HUES48 (cell line): Measurements from ENCODE around the gene TMEM41A.

Experiments used
- H3K27ac ChIP-seq: one replicate; pipeline ENCODE4 v1.7.0; 2013; ENCODE audit warnings: low read depth, low read length, inconsistent platforms
- H3K27me3 ChIP-seq: 2 replicates; pipeline ENCODE4 v1.6.1; 2013; ENCODE audit warnings: mild to moderate bottlenecking, low read length; ENCODE audit not compliant: control insufficient read depth, insufficient read depth
- H3K36me3 ChIP-seq: 2 replicates; pipeline ENCODE4 v1.6.1; 2013; ENCODE audit warnings: low read length; ENCODE audit not compliant: control insufficient read depth, insufficient read depth
- H3K4me1 ChIP-seq: 2 replicates; pipeline ENCODE4 v1.6.1; 2013; ENCODE audit warnings: mild to moderate bottlenecking, low read length; ENCODE audit not compliant: control insufficient read depth, insufficient read depth
- H3K4me3 ChIP-seq: 2 replicates; pipeline ENCODE4 v1.5.1; 2013; ENCODE audit warnings: mild to moderate bottlenecking, low read depth, low read length
- H3K9ac ChIP-seq: 2 replicates; pipeline ENCODE4 v1.6.1; 2013; ENCODE audit warnings: mild to moderate bottlenecking, low read depth, low read length, moderate library complexity
- H3K9me3 ChIP-seq: 2 replicates; pipeline ENCODE4 v1.6.1; 2013; ENCODE audit warnings: low read length; ENCODE audit not compliant: control insufficient read depth, insufficient read depth

TMEM41A gene

GRCh38 chr3:185521349-185522138, 22.7 kb upstream of the TMEM41A start:
- H3K36me3 ChIP-seq = no peaks in the 10 kb centered on the region
- no peaks in the 10 kb centered on the region for H3K9me3 ChIP-seq
- no peaks in the 10 kb centered on the region for H3K27me3 ChIP-seq
- H3K9ac ChIP-seq = no peak overlapping the region
- H3K4me3 ChIP-seq = no peak overlapping the region
- no peak overlapping the region for H3K27ac ChIP-seq
- no peaks in the 10 kb centered on the region for H3K4me1 ChIP-seq

GRCh38 chr3:185519021-185519420, 20.2 kb upstream of the TMEM41A start:
- Histone ChIP-seq H3K27ac (no peak overlapping the region), H3K9me3 (no peaks in the 10 kb centered on the region), H3K4me3 (no peak overlapping the region)

GRCh38 chr3:185517387-185518130, 18.7 kb upstream of the TMEM41A start:
- Histone ChIP-seq H3K9ac (no peak overlapping the region), H3K4me1 (no peaks in the 10 kb centered on the region), H3K36me3 (no peaks in the 10 kb centered on the region), H3K27ac (no peak overlapping the region), H3K27me3 (no peaks in the 10 kb centered on the region), H3K4me3 (no peak overlapping the region), H3K9me3 (no peaks in the 10 kb centered on the region)

More at GRCh38 chr3:185519021-185519420, 20.2 kb upstream of the TMEM41A start:
- Histone ChIP-seq H3K9ac (no peak overlapping the region), H3K4me1 (no peaks in the 10 kb centered on the region), H3K27me3 (no peaks in the 10 kb centered on the region), H3K36me3 (no peaks in the 10 kb centered on the region)

GRCh38 chr3:185511711-185512110, 12.9 kb upstream of the TMEM41A start:
- Histone ChIP-seq H3K27me3 (no peaks in the 10 kb centered on the region), H3K9me3 (no peaks in the 10 kb centered on the region), H3K4me3 (no peak overlapping the region), H3K9ac (no peak overlapping the region), H3K36me3 (no peaks in the 10 kb centered on the region), H3K27ac (no peak overlapping the region), H3K4me1 (no peaks in the 10 kb centered on the region)

- Histone ChIP-seq H3K4me1 (no peaks in the 10 kb centered on the region), H3K36me3 (no peaks in the 10 kb centered on the region), H3K9me3 (no peaks in the 10 kb centered on the region), H3K27ac (no peak overlapping the region), H3K4me3 (no peak overlapping the region), H3K9ac (no peak overlapping the region), H3K27me3 (no peaks in the 10 kb centered on the region)
Measured at GRCh38 chr3:185508335-185508991, 9.6 kb upstream of the TMEM41A start.

GRCh38 chr3:185507883-185508282, 9.0 kb upstream of the TMEM41A start:
- no peaks in the 10 kb centered on the region for H3K36me3 ChIP-seq
- H3K4me3 ChIP-seq = no peak overlapping the region
- H3K9ac ChIP-seq = no peak overlapping the region
- H3K27me3 ChIP-seq = no peaks in the 10 kb centered on the region
- H3K27ac ChIP-seq = no peak overlapping the region
- H3K4me1 ChIP-seq = no peaks in the 10 kb centered on the region
- no peaks in the 10 kb centered on the region for H3K9me3 ChIP-seq

GRCh38 chr3:185504636-185505035, 5.8 kb upstream of the TMEM41A start:
- Histone ChIP-seq H3K36me3 (no peaks in the 10 kb centered on the region), H3K4me1 (no peaks in the 10 kb centered on the region), H3K27ac (no peak overlapping the region)

GRCh38 chr3:185503521-185503920, 4.7 kb upstream of the TMEM41A start:
- Histone ChIP-seq H3K27ac (no peak overlapping the region), H3K27me3 (no peaks in the 10 kb centered on the region), H3K36me3 (no peaks in the 10 kb centered on the region), H3K4me3 (no peak overlapping the region), H3K4me1 (no peaks in the 10 kb centered on the region), H3K9ac (no peak overlapping the region; the same call in 1 of the 2 replicates), H3K9me3 (no peaks in the 10 kb centered on the region)

More at GRCh38 chr3:185504636-185505035, 5.8 kb upstream of the TMEM41A start:
- no peak overlapping the region for H3K4me3 ChIP-seq
- H3K9me3 ChIP-seq = no peaks in the 10 kb centered on the region
- H3K27me3 ChIP-seq = no peaks in the 10 kb centered on the region
- H3K9ac ChIP-seq = no peak overlapping the region

GRCh38 chr3:185502987-185503386, 4.2 kb upstream of the TMEM41A start:
- Histone ChIP-seq H3K27me3 (no peaks in the 10 kb centered on the region), H3K4me1 (no peaks in the 10 kb centered on the region), H3K36me3 (no peaks in the 10 kb centered on the region), H3K27ac (no peak overlapping the region), H3K9ac (no peak overlapping the region), H3K4me3 (no peak overlapping the region), H3K9me3 (no peaks in the 10 kb centered on the region)

GRCh38 chr3:185490241-185490640, 8.6 kb downstream of the TMEM41A start:
- no peaks in the 10 kb centered on the region for H3K27me3 ChIP-seq
- no peaks in the 10 kb centered on the region for H3K4me1 ChIP-seq
- H3K9me3 ChIP-seq = no peaks in the 10 kb centered on the region
- H3K9ac ChIP-seq = no peak overlapping the region
- H3K27ac ChIP-seq = no peak overlapping the region
- peaks cover 50% of the 10 kb centered on the region for H3K36me3 ChIP-seq
- H3K4me3 ChIP-seq = no peak overlapping the region

GRCh38 chr3:185489462-185489861, 9.4 kb downstream of the TMEM41A start:
- Histone ChIP-seq H3K27me3 (no peaks in the 10 kb centered on the region), H3K9ac (no peak overlapping the region), H3K36me3 (peaks cover 42% of the 10 kb centered on the region), H3K4me3 (no peak overlapping the region), H3K9me3 (no peaks in the 10 kb centered on the region), H3K27ac (no peak overlapping the region), H3K4me1 (no peaks in the 10 kb centered on the region)
